HAP-1 (cell line): ENCODE measurements around the gene POLR2H.

Experiments used
- DNase-seq, 2 experiments: peaks; one replicate each; pipeline ENCODE4 v3.0.0-alpha.2; 2016 to 2020; ENCODE audit warnings: low spot score in 2 of 2
- H3K27me3 ChIP-seq: fragments of 250-450 bp; sonication (Bioruptor Pico); 2 replicates; pipeline ENCODE4 v1.5.1; 2020; ENCODE audit warnings: low read depth, mild to moderate bottlenecking, moderate library complexity
- H3K36me3 ChIP-seq: fragments of 250-450 bp; sonication (Bioruptor Pico); replicated peaks from 2 replicates; pipeline ENCODE4 v1.5.1; 2020; ENCODE audit warnings: mild to moderate bottlenecking
- H3K4me1 ChIP-seq: fragments of 250-450 bp; sonication (Bioruptor Pico); 2 replicates; pipeline ENCODE4 v1.5.1; 2020; ENCODE audit warnings: mild to moderate bottlenecking
- H3K4me3 ChIP-seq: fragments of 250-450 bp; sonication (Bioruptor Pico); 2 replicates; pipeline ENCODE4 v1.5.1; 2020; ENCODE audit warnings: mild to moderate bottlenecking, moderate library complexity
- H3K9me3 ChIP-seq: fragments of 250-450 bp; sonication (Bioruptor Pico); 2 replicates; pipeline ENCODE4 v1.5.1; 2020; ENCODE audit warnings: mild to moderate bottlenecking, moderate library complexity
- in situ Hi-C: fragments of 300-500 bp; cut with MboI; formaldehyde crosslinking; loops from 3 replicates; pipeline ENCODE4 v1.14.3; 2020; ENCODE audit warnings: low sequenced_read_pairs, inconsistent platforms, mixed read lengths

The POLR2H gene

GRCh38 chr3:184417619-184418327 is 56.3 kb downstream of the POLR2H start:
- H3K4me1 ChIP-seq = no peaks in the 10 kb centered on the region
- peaks cover 3% of the 10 kb centered on the region; the same call in 1 of the 2 replicates for H3K9me3 ChIP-seq
- H3K27me3 ChIP-seq = no peaks in the 10 kb centered on the region
- in situ Hi-C loops = loop anchor here (25.0 kb wide), 1 partner anchor 370 kb away; no protein-coding TSS in a partner anchor
- H3K4me3 ChIP-seq = no peak overlapping the region
- DNase-seq = peak; percentile 68 to 82
- H3K36me3 ChIP-seq = no peaks in the 10 kb centered on the region
